ENCODE data around the gene PAK4. TPM values are rescaled to one million over a fixed set of nuclear protein-coding genes. Genes with fewer than 3 reads are reported as not detected.
A peak's percentile ranks its signal among the peaks of the same experiment; 100 is the strongest.

PAK4 gene
- total RNA-seq, 1 donor from 2014 or later, result 40.8 TPM

GRCh38 chr19:39181500-39182173, 56.1 kb downstream of the PAK4 start:
- peak; percentile 2 for ATAC-seq

DNA sequence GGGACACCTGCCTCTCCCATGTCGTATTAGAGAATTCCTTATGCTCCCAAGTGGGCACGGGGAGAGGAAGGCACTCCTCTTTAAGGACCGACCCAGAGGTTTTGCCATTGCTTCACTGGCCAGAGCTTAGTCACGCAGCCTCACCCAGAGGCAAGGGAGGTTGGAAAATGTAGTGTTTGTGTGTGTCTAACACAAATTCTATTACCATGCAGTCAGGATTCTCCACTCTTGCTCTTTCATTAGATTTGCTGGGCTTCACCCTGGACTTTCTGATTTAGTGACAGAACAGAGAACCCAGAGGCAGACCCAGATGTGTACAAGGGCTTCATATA, 56.6 kb downstream of the PAK4 start:
- ATAC-seq, result peak; percentile 46

- ATAC-seq, result peak; percentile 53
These were observed 57.5 kb downstream of the PAK4 start for GRCh38 chr19:39183104-39183503.

DNA sequence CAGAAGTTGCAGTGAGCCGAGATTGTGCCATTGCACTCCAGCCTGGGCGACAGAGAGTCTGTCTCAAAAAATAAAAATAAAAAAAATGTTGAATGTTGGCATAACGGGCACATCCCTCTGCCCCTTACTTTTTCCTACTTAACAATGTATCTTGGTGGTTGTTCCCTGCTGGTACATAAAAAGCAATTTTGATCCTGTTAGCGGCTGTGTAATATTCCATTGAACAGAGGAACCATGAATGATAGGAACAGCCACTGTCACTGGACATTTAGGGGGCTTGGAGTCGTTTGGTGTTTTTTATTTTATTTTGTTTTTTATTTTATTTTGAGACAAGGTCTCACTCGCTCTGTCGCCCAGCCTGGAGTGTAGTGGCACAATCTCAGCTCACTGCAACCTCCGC, 60.8 kb downstream of the PAK4 start:
- no peak for ATAC-seq

GRCh38 chr19:39187552-39187943, 62.0 kb downstream of the PAK4 start:
- ATAC-seq, result peak; percentile 88

GRCh38 chr19:39188960-39189359, 63.4 kb downstream of the PAK4 start:
- ATAC-seq, result no peak

DNA sequence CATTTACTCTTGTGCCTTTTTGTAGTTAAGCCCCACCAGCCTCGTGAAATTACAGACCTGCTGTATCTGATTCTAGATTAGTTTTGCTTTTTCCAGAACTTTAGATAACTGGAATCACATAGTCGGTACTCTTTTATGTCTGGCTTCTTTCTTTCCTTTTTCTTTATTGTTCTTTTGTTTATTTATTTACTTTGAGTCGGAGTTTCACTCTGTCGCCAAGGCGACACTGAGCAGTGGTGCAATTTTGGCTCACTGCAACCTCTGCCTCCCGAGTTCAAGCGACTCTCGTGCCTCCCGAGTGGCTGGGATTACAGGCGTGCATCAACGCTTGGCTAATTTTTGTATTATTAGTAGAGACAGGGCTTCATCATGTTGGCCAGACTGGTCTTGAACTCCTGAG, 65.2 kb downstream of the PAK4 start:
- ATAC-seq, result no peak

- ATAC-seq, result no peak
These were observed 67.3 kb downstream of the PAK4 start for GRCh38 chr19:39192846-39193245.

DNA sequence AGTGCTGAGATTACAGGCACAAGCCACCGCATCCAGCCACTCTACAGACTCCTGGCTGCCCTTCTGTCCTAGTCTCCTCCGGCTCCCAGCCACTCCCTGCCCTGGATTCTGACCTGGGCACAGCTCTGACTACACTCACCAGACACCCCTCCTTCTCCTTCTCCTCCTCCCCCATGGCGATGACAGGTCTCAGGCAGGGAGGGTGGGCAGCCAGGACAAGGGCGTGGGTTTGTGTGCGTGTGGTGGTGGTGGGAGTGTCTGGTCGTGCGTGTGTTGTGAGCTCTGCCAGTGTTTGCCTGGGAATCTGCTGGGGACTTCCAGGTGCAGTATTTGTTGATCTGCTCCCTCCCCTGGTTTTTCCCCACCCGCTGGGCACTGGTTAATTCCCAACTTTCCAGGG, 68.2 kb downstream of the PAK4 start:
- peak; percentile 43 for ATAC-seq

DNA sequence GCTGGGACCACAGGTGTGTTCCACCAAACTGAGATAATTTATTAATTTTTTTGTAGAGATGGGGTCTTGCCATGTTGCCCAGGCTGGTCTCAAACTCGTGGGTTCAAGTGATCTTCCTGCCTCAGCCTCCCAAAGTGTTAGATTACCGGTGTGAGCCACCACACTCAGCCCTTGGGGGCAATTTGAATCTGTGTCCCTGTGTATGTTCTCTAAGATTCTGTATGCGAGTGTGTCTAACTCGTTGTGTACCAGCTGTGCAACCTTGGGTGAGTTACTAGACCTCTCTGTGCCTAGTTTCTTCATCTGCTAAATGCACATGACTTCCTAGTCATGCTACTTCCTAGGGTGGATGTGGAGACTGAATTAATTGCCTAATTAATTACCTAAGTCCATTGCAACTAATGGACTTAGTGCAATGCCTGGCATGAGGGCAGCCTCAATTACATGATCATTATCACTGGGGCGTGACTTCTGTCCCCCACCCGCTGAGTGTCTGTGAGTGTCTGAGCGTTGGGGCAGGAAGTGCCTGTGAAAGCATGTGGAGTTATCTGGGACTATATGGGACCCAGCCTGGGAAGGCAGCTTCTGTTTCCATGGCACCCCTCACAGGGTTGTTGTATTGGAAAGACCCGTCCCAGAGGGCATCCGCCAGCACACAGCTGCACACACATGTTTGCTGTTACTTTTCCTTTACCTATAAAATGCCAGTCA, 69.4 kb downstream of the PAK4 start:
- ATAC-seq, result no peak

- peak; percentile 63 for ATAC-seq
These were observed 70.2 kb downstream of the PAK4 start for GRCh38 chr19:39195755-39196154.

DNA sequence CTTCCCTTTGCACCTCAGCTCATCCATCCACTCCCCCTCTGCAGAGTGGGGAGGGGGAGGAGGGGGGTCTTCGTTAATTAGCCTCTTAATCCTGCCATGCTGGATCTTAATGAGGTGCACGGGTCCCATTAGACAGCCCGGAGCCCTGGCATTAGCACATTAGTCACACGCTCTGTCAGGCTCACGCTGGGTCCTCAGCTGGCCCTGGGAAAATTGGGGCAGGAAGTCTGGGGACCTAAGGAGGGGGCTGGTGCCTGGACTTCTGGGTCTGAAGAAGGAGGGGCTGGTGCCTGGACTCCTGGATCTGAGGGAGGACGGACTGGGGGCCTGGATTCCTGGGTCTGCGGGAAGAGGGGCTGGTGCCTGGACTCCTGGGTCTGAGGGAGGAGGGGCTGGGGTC, 70.7 kb downstream of the PAK4 start:
- ATAC-seq, result no peak

GRCh38 chr19:39196860-39197562, 71.4 kb downstream of the PAK4 start, which contains the start of gene NCCRP1:
TSS of gene NCCRP1 (plus strand) at chr19:39196964. CDS start at chr19:39196983, 19 bp downstream.
- ATAC-seq, result peak; percentile 68

- ATAC-seq, result peak; percentile 55
These were observed 72.2 kb downstream of the PAK4 start for GRCh38 chr19:39197808-39198207.

GRCh38 chr19:39199025-39199424, 73.4 kb downstream of the PAK4 start:
- ATAC-seq, result peak; percentile 28

GRCh38 chr19:39200066-39200802, 74.6 kb downstream of the PAK4 start:
- no peak for ATAC-seq

GRCh38 chr19:39200803-39201115, 75.2 kb downstream of the PAK4 start:
- no peak for ATAC-seq

DNA sequence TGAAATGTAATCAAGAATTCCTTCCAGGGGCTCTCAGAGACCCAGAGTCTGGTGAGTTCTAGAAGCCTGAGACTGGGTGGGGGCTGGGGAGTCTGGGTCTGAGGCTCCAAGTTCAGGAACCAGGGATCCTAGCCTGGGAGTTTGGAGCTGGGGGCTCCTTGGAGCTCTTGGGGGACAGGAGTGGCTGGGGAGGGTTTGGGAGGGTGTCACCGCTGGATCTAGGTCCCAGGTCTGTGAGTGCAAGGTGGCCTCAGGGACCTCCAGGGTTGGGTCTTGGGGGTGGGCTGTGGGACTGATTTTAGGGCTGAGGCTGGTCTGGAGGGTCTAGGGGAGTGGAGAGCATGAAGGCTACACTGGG, 77.4 kb downstream of the PAK4 start:
- no peak for ATAC-seq

GRCh38 chr19:39203372-39204341, 78.1 kb downstream of the PAK4 start, which contains the start of gene SYCN:
TSS of gene SYCN (minus strand) at chr19:39204263. CDS start at chr19:39204254, 9 bp downstream.
- ATAC-seq, result peak; percentile 10

GRCh38 chr19:39205449-39205764, 79.8 kb downstream of the PAK4 start:
- ATAC-seq, result no peak

- no peak for ATAC-seq
These were observed 80.5 kb downstream of the PAK4 start for GRCh38 chr19:39206122-39206521.

- no peak for ATAC-seq
These were observed 81.8 kb downstream of the PAK4 start for GRCh38 chr19:39207293-39207836.
